Activated CD4-positive, alpha-beta T cell treated with anti-CD3 and anti-CD28 coated beads, Interleukin-2, amount 50 U/mL, for 1 hour (primary cell): ENCODE measurements around the gene PRR19.

Source experiments
- DNase-seq: peaks from one replicate; pipeline ENCODE4 v3.0.0-alpha.2; 2020

The PRR19 gene

GRCh38 chr19:42284591-42285341, 17.2 kb upstream of the PRR19 start:
- DNase-seq: no peak

DNA sequence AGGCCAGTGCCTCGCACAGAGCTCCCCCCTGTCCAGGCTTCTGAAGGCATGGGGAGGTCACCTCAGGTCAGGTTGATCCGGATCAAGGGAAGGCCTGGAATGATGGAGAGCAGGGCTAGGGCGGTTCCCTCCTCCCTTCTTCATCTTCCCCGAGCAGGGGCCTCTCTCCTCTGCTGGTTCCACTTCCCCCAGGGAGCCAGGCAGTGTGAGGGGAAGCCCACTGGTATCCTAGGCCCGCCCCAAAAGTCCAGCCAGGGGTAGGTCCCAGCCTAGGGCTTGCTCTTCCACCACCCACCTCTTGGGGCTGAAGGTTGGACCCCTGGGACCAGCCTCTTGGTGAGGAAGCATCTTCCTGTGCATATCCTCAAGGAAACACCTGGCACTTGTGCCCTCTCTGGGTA, 16.4 kb upstream of the PRR19 start:
- no peak for DNase-seq

DNA sequence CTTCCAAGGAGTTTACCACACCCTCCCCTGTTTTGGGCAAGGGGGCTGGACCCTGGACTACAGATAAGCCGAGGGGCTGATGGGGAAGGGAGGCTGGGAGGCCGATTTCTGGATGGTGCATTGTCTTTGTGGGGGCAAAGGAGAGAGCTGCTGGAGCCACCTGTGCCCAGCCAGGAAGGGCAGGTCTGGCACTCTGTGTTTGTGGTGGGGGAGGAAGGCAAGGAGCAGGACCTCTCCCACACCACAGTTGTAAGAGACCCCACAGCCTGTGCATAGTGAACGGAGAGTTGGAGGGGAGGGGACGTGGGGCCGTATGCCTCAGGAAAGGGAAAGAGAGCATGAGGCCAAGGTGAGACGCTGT, 16.0 kb upstream of the PRR19 start:
- no peak for DNase-seq

GRCh38 chr19:42286349-42287016, 15.4 kb upstream of the PRR19 start:
- no peak for DNase-seq

DNA sequence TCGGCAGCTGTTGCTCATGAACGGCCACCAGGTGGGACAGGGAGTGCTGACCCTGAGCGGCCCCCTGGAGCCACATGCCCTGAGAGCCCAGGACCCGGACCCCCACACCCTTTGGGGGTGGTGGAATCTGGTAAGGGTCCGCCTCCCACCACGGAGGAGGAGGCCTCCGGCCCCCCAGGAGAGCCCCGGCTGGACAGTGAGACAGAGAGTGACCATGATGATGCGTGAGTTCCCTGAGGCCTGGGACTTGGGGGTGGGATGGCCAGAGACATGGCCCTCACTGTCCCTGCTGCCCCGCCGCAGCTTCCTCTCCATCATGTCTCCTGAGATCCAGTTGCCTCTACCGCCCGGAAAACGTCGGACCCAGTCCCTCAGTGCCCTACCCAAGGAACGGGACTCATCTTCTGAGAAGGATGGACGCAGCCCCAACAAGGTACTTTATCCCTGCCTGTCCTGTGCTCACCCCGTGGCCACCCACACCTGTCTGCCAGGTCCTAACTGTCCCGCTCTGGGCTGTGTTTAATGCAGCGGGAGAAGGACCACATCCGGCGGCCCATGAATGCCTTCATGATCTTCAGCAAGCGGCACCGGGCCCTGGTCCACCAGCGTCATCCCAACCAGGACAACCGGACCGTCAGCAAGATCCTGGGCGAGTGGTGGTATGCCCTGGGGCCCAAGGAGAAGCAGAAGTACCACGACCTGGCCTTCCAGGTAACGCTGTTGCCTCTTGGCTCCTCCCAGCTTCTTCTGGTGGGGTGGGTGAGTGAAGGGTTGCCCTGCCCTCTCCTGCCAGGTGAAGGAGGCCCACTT, 14.7 kb upstream of the PRR19 start:
- no peak for DNase-seq

DNA sequence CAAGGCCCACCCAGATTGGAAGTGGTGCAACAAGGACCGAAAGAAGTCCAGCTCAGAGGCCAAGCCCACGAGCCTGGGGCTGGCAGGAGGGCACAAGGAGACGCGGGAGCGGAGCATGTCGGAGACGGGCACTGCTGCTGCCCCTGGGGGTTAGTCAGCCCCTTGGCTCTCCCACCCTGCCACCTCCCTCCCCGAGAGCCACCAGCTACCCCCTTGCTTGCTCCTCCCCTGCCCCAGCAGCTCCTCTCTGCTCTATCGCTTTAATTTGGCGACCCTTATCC, 14.2 kb upstream of the PRR19 start:
- DNase-seq: no peak

- DNase-seq: no peak
Observed at GRCh38 chr19:42288387-42288786, 13.5 kb upstream of the PRR19 start.

DNA sequence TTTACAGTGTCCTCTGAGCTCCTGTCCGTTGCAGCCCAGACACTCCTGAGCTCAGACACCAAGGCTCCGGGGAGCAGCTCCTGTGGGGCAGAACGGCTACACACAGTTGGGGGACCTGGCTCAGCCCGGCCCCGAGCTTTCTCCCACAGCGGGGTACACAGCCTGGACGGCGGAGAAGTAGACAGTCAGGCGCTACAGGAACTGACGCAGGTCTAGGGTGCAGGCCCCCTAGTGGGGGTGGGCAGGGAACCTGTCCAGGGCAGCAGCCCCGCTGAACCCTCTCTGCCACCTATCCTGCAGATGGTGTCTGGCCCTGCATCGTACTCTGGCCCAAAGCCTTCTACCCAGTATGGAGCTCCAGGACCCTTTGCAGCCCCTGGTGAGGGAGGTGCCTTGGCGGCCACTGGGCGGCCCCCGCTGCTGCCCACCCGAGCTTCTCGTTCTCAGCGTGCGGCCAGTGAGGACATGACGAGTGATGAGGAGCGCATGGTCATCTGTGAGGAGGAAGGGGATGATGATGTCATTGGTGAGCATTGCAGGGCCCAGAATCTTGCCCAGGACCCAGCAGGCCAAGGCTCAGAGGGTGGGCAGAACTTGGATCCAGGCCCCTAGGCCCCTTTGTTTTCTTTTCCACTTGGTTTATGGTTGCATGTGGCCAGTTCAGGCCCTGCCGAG, 12.9 kb upstream of the PRR19 start:
- no peak for DNase-seq

GRCh38 chr19:42289556-42290041, 12.3 kb upstream of the PRR19 start:
- DNase-seq: no peak

DNA sequence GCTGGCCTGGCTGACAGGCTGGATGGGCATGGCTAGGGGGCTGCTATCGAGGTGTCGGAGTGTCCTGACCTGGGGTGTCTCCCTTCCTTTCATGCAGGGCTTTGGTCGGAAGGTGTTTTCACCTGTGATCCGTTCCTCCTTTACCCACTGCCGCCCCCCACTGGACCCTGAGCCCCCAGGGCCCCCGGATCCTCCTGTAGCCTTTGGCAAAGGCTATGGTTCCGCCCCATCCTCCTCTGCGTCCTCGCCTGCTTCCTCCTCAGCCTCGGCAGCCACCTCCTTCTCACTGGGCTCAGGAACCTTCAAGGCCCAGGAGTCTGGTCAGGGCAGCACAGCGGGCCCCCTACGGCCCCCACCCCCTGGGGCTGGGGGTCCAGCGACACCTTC, 11.8 kb upstream of the PRR19 start:
- no peak for DNase-seq

DNA sequence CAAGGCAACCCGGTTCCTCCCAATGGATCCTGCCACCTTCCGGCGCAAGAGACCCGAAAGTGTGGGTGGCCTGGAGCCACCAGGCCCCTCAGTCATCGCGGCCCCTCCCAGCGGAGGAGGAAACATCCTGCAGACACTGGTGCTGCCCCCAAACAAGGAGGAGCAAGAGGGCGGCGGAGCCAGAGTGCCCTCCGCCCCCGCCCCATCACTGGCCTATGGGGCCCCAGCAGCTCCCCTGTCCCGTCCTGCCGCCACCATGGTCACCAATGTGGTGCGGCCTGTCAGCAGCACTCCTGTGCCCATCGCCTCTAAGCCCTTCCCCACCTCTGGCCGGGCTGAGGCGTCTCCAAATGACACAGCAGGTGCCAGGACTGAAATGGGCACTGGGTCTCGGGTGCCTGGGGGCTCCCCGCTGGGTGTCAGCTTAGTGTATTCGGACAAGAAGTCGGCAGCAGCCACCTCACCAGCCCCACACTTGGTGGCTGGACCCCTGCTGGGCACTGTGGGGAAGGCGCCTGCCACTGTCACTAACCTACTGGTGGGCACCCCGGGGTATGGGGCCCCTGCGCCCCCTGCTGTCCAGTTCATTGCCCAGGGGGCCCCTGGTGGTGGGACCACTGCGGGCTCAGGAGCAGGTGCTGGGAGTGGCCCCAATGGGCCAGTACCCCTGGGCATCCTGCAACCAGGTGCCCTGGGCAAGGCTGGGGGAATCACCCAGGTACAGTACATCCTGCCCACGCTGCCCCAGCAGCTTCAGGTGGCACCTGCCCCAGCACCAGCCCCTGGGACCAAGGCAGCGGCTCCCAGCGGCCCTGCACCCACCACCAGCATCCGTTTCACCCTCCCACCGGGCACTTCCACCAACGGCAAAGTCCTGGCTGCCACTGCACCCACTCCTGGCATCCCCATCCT, 11.2 kb upstream of the PRR19 start:
- DNase-seq: peak; percentile 64

GRCh38 chr19:42291435-42291810, 10.5 kb upstream of the PRR19 start:
- DNase-seq: no peak

DNA sequence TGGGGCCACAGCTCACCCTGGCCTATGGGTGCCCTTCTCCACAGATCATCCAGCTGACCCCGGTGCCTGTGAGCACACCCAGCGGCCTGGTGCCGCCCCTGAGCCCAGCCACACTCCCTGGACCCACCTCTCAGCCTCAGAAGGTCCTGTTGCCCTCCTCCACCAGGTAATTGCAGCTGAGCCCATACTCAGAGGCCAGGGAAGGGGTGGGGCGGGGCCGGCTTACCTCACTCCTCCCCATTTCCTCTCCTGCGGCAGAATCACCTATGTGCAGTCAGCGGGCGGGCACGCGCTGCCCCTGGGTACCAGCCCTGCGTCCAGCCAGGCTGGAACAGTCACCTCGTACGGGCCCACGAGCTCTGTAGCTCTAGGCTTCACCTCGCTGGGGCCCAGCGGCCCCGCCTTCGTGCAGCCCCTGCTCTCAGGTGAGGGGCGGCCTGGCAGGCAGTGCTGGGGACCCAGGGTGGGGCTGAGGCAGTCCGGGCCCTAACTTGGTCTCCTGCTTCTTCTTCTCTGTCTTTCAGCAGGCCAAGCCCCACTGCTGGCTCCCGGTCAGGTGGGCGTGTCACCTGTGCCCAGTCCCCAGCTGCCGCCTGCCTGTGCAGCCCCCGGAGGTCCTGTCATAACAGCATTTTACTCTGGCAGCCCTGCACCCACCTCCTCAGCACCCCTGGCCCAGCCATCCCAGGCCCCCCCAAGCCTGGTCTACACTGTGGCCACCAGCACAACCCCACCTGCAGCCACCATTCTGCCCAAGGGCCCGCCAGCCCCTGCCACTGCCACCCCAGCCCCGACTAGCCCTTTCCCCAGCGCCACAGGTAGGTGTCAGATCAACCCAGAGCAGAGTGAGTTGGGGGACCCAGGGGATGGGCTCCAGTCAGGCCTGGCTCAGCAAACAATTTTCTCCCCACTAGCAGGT, 9.6 kb upstream of the PRR19 start:
- no peak for DNase-seq

DNA sequence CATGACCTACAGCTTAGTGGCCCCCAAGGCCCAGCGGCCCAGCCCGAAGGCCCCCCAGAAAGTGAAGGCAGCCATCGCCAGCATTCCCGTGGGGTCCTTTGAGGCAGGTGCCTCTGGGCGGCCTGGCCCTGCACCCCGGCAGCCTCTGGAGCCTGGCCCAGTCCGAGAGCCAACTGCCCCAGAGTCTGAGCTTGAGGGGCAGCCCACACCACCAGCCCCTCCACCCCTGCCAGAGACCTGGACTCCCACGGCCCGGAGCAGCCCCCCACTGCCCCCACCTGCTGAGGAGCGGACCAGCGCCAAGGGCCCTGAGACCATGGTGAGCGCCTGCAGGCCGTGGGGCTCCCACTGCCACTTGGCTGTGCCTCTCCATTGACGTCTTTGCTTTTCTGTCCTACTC, 9.0 kb upstream of the PRR19 start:
- no peak for DNase-seq

GRCh38 chr19:42293540-42293939, 8.4 kb upstream of the PRR19 start:
- no peak for DNase-seq

DNA sequence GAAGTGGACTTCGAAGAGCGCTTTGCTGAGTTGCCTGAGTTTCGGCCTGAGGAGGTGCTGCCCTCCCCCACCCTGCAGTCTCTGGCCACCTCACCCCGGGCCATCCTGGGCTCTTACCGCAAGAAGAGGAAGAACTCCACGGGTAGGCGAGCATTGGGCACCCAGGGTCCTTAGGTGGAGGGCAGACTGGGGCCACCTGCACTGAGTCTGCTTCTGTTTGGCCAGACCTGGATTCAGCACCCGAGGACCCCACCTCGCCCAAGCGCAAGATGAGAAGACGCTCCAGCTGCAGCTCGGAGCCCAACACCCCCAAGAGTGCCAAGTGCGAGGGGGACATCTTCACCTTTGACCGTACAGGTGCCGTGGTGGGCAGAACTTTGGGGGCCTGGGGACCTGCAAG, 8.0 kb upstream of the PRR19 start:
- no peak for DNase-seq

GRCh38 chr19:42294471-42295137, 7.3 kb upstream of the PRR19 start:
- DNase-seq: no peak

GRCh38 chr19:42295342-42295741, 6.6 kb upstream of the PRR19 start:
- no peak for DNase-seq

- peak; percentile 93 for DNase-seq
Observed at GRCh38 chr19:42295831-42296525, 6.0 kb upstream of the PRR19 start.

GRCh38 chr19:42297039-42297438, 4.9 kb upstream of the PRR19 start:
- DNase-seq: no peak
